BLaER1 (cell line): ENCODE data around the gene OMD.

ENCODE experiments used
- H3K27ac ChIP-seq: shearing (Covaris generic); formaldehyde crosslinking; 2 replicates; pipeline ENCODE4 v1.8.1; 2022
- H3K27me3 ChIP-seq: shearing (Covaris generic); formaldehyde crosslinking; 2 replicates; pipeline ENCODE4 v1.8.1; 2022
- H3K36me3 ChIP-seq: shearing (Covaris generic); formaldehyde crosslinking; 2 replicates; pipeline ENCODE4 v1.8.1; 2022
- H3K4me1 ChIP-seq: shearing (Covaris generic); formaldehyde crosslinking; 2 replicates; pipeline ENCODE4 v1.8.1; 2022
- H3K4me2 ChIP-seq: shearing (Covaris generic); formaldehyde crosslinking; 2 replicates; pipeline ENCODE4 v1.8.1; 2022
- H3K4me3 ChIP-seq: shearing (Covaris generic); formaldehyde crosslinking; 2 replicates; pipeline ENCODE4 v1.8.1; 2022
- H3K9ac ChIP-seq: shearing (Covaris generic); formaldehyde crosslinking; 2 replicates; pipeline ENCODE4 v1.8.1; 2022
- H3K9me3 ChIP-seq: shearing (Covaris generic); formaldehyde crosslinking; 2 replicates; pipeline ENCODE4 v1.8.1; 2022
- H4K20me1 ChIP-seq: shearing (Covaris generic); formaldehyde crosslinking; 2 replicates; pipeline ENCODE4 v1.8.1; 2022
- Cebpa-rat ChIP-seq: shearing (Covaris generic); IDR thresholded peaks from 2 replicates; pipeline ENCODE4 v1.8.1; 2022

The OMD gene

GRCh38 chr9:92378865-92379560 is 45.3 kb downstream of the OMD start:
- Histone ChIP-seq H3K9me3 (peaks cover 13% of the 10 kb centered on the region), H3K4me3 (no peak overlapping the region), H3K9ac (no peak overlapping the region), H3K27me3 (no peaks in the 10 kb centered on the region), H3K27ac (no peak overlapping the region), H3K4me2 (no peak overlapping the region), H3K36me3 (peaks cover 16% of the 10 kb centered on the region), H4K20me1 (no peaks in the 10 kb centered on the region), H3K4me1 (no peaks in the 10 kb centered on the region)
- TF ChIP-seq Cebpa-rat = no peak

GRCh38 chr9:92377876-92378275 is 46.4 kb downstream of the OMD start:
- Histone ChIP-seq H3K4me2 (no peak overlapping the region), H3K4me1 (no peaks in the 10 kb centered on the region), H3K4me3 (no peak overlapping the region), H3K9ac (no peak overlapping the region), H3K36me3 (peaks cover 24% of the 10 kb centered on the region), H3K9me3 (peaks cover 24% of the 10 kb centered on the region), H4K20me1 (no peaks in the 10 kb centered on the region), H3K27me3 (no peaks in the 10 kb centered on the region), H3K27ac (no peak overlapping the region)
- no peak for TF ChIP-seq Cebpa-rat

- H3K27ac ChIP-seq = no peak overlapping the region
- no peaks in the 10 kb centered on the region for H3K27me3 ChIP-seq
- H3K9me3 ChIP-seq = peaks cover 37% of the 10 kb centered on the region
- H4K20me1 ChIP-seq = no peaks in the 10 kb centered on the region
- no peak for TF ChIP-seq Cebpa-rat
- no peak overlapping the region for H3K9ac ChIP-seq
- no peak overlapping the region for H3K4me3 ChIP-seq
- H3K36me3 ChIP-seq = peaks cover 18% of the 10 kb centered on the region
- H3K4me1 ChIP-seq = no peaks in the 10 kb centered on the region
- H3K4me2 ChIP-seq = no peak overlapping the region
These were observed 51.1 kb downstream of the OMD start for GRCh38 chr9:92373167-92373566.

GRCh38 chr9:92369075-92369474 is 55.2 kb downstream of the OMD start:
- no peak for TF ChIP-seq Cebpa-rat
- H3K4me2 ChIP-seq = no peak overlapping the region

More at GRCh38 chr9:92369075-92369474, 55.2 kb downstream of the OMD start:
- no peak overlapping the region for H3K27ac ChIP-seq
- H3K9me3 ChIP-seq = peaks cover 25% of the 10 kb centered on the region
- no peaks in the 10 kb centered on the region for H3K4me1 ChIP-seq
- H3K9ac ChIP-seq = no peak overlapping the region
- no peak overlapping the region for H3K4me3 ChIP-seq
- no peaks in the 10 kb centered on the region for H3K27me3 ChIP-seq
- peaks cover 39% of the 10 kb centered on the region for H3K36me3 ChIP-seq
- no peaks in the 10 kb centered on the region for H4K20me1 ChIP-seq
